Breast epithelium (tissue), 3 donors: ENCODE results near the gene ARL4D.

Experiments used
- CTCF ChIP-seq, 3 donors: fragments of 450-650 bp; IDR thresholded peaks; one replicate each; pipeline ENCODE4 v1.5.1; 2016 to 2017; ENCODE audit warnings: antibody characterized with exemption in 3 of 3, mild to moderate bottlenecking in 3 of 3, moderate library complexity in 3 of 3
- POLR2A ChIP-seq: fragments of 450-650 bp; IDR thresholded peaks from one replicate; pipeline ENCODE4 v1.6.1; 2016; ENCODE audit warnings: antibody characterized with exemption, mild to moderate bottlenecking, moderate library complexity
- POLR2AphosphoS5 ChIP-seq, 3 donors: sonication (generic); formaldehyde crosslinking; IDR thresholded peaks; one replicate each; pipeline ENCODE4 v1.6.1; 2017; ENCODE audit warnings: antibody characterized with exemption in 3 of 3

GRCh38 chr17:43411749-43412148, 13.0 kb downstream of the ARL4D start:
- TF ChIP-seq CTCF (IDR thresholded peaks at IDR 0.05) = no peak
- TF ChIP-seq POLR2A = no peak
- no peak for TF ChIP-seq POLR2AphosphoS5 (IDR thresholded peaks at IDR 0.05)
